Measurements from ENCODE around the gene ZNF550. TPM values are rescaled to one million over a fixed set of nuclear protein-coding genes. Genes with fewer than 3 reads are reported as not detected.

ZNF550 gene
- total and polyA plus RNA-seq, 2 of the 13 experiments (the other 11 are each of a cell fraction or from before 2014, with no cell fraction given): 8.6 to 9.1 TPM

DNA sequence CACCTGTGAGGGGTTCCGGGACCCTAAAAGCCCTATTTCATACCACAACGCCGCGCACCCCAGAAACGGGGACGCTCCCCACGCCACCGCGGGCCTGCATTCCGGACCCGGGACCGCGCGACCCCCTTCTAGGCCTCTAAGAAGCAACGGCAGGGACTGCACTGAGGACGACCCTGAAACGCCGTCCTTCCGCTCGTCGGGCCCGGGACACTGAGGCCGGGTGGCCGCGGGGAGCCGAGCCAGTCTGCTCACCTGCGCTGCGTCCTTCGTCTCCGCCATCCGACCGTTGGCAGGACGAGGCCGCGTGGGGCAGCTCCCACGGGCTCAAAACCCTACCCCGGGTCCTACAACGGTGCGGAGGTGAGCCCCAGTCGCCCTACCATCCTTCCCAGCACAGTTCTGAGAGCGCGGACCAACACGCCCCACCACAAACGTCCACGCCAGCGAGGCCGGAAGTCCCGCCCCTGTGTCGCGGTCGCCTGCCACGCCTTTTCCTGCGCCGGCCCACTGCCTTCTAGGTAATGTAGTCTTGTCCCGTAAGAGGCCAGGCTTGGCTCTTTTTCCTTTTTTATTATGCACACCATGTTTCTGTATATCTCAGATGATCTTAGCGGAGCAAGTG is at the start of gene ZNF550 (continued):
- TF ChIP-seq, protein P1, sequence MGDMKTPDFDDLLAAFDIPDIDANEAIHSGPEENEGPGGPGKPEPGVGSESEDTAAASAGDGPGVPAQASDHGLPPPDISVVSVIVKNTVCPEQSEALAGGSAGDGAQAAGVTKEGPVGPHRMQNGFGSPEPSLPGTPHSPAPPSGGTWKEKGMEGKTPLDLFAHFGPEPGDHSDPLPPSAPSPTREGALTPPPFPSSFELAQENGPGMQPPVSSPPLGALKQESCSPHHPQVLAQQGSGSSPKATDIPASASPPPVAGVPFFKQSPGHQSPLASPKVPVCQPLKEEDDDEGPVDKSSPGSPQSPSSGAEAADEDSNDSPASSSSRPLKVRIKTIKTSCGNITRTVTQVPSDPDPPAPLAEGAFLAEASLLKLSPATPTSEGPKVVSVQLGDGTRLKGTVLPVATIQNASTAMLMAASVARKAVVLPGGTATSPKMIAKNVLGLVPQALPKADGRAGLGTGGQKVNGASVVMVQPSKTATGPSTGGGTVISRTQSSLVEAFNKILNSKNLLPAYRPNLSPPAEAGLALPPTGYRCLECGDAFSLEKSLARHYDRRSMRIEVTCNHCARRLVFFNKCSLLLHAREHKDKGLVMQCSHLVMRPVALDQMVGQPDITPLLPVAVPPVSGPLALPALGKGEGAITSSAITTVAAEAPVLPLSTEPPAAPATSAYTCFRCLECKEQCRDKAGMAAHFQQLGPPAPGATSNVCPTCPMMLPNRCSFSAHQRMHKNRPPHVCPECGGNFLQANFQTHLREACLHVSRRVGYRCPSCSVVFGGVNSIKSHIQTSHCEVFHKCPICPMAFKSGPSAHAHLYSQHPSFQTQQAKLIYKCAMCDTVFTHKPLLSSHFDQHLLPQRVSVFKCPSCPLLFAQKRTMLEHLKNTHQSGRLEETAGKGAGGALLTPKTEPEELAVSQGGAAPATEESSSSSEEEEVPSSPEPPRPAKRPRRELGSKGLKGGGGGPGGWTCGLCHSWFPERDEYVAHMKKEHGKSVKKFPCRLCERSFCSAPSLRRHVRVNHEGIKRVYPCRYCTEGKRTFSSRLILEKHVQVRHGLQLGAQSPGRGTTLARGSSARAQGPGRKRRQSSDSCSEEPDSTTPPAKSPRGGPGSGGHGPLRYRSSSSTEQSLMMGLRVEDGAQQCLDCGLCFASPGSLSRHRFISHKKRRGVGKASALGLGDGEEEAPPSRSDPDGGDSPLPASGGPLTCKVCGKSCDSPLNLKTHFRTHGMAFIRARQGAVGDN (CRISPR knock-in tag; IDR thresholded peaks at IDR 0.05): peak; percentile 76
- peak; percentile 75 for TF ChIP-seq ZNF781 (CRISPR knock-in tag; IDR thresholded peaks at IDR 0.05; ENCODE audit: borderline replicate concordance, not compliant biosample characterization)
- TF ChIP-seq, protein P2, sequence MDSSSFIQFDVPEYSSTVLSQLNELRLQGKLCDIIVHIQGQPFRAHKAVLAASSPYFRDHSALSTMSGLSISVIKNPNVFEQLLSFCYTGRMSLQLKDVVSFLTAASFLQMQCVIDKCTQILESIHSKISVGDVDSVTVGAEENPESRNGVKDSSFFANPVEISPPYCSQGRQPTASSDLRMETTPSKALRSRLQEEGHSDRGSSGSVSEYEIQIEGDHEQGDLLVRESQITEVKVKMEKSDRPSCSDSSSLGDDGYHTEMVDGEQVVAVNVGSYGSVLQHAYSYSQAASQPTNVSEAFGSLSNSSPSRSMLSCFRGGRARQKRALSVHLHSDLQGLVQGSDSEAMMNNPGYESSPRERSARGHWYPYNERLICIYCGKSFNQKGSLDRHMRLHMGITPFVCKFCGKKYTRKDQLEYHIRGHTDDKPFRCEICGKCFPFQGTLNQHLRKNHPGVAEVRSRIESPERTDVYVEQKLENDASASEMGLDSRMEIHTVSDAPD (CRISPR knock-in tag; IDR thresholded peaks at IDR 0.05): no peak
- TF ChIP-seq KMT2A (CRISPR knock-in tag; IDR thresholded peaks at IDR 0.05): peak; percentile 76
- no peak for TF ChIP-seq ZNF468 (CRISPR knock-in tag; IDR thresholded peaks at IDR 0.05)
- no peak for TF ChIP-seq NONO (IDR thresholded peaks at IDR 0.05)
- no peak for TF ChIP-seq NONO (CRISPR knock-in tag; conservative IDR thresholded peaks at IDR 0.05)
- TF ChIP-seq, protein P3, sequence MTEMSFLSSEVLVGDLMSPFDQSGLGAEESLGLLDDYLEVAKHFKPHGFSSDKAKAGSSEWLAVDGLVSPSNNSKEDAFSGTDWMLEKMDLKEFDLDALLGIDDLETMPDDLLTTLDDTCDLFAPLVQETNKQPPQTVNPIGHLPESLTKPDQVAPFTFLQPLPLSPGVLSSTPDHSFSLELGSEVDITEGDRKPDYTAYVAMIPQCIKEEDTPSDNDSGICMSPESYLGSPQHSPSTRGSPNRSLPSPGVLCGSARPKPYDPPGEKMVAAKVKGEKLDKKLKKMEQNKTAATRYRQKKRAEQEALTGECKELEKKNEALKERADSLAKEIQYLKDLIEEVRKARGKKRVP (CRISPR knock-in tag; IDR thresholded peaks at IDR 0.05): no peak
- TF ChIP-seq ZSCAN31 (CRISPR knock-in tag; IDR thresholded peaks at IDR 0.05; ENCODE audit: low read depth): 0 out of 2 replicates have a peak, but pooled peaks have one; percentile 15
- peak; percentile 41; the same call in 1 of the 2 replicates for TF ChIP-seq KAT7 (CRISPR knock-in tag; IDR thresholded peaks at IDR 0.05; ENCODE audit: borderline replicate concordance)
- TF ChIP-seq ZBTB7A (CRISPR knock-in tag; IDR thresholded peaks at IDR 0.05): no peak
- no peak for TF ChIP-seq BHLHE40 (IDR thresholded peaks at IDR 0.05; ENCODE audit: low read length)
- TF ChIP-seq, protein P4, sequence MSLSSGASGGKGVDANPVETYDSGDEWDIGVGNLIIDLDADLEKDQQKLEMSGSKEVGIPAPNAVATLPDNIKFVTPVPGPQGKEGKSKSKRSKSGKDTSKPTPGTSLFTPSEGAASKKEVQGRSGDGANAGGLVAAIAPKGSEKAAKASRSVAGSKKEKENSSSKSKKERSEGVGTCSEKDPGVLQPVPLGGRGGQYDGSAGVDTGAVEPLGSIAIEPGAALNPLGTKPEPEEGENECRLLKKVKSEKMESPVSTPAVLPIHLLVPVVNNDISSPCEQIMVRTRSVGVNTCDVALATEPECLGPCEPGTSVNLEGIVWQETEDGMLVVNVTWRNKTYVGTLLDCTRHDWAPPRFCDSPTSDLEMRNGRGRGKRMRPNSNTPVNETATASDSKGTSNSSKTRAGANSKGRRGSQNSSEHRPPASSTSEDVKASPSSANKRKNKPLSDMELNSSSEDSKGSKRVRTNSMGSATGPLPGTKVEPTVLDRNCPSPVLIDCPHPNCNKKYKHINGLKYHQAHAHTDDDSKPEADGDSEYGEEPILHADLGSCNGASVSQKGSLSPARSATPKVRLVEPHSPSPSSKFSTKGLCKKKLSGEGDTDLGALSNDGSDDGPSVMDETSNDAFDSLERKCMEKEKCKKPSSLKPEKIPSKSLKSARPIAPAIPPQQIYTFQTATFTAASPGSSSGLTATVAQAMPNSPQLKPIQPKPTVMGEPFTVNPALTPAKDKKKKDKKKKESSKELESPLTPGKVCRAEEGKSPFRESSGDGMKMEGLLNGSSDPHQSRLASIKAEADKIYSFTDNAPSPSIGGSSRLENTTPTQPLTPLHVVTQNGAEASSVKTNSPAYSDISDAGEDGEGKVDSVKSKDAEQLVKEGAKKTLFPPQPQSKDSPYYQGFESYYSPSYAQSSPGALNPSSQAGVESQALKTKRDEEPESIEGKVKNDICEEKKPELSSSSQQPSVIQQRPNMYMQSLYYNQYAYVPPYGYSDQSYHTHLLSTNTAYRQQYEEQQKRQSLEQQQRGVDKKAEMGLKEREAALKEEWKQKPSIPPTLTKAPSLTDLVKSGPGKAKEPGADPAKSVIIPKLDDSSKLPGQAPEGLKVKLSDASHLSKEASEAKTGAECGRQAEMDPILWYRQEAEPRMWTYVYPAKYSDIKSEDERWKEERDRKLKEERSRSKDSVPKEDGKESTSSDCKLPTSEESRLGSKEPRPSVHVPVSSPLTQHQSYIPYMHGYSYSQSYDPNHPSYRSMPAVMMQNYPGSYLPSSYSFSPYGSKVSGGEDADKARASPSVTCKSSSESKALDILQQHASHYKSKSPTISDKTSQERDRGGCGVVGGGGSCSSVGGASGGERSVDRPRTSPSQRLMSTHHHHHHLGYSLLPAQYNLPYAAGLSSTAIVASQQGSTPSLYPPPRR (CRISPR knock-in tag; IDR thresholded peaks at IDR 0.05; ENCODE audit: borderline replicate concordance): no peak; the same call in 1 of the 2 replicates
- no peak for TF ChIP-seq ZNF550 (CRISPR knock-in tag; IDR thresholded peaks at IDR 0.05; ENCODE audit: borderline replicate concordance)
- no peak for TF ChIP-seq ARID2 (CRISPR knock-in tag; IDR thresholded peaks at IDR 0.05; ENCODE audit: borderline replicate concordance)
- TF ChIP-seq GATAD1 (CRISPR knock-in tag; IDR thresholded peaks at IDR 0.05): peak; percentile 87

Data from HepG2 (cell line).